AG04450 (cell line): ENCODE data around the gene RGPD8. TPM values are rescaled to one million over a fixed set of nuclear protein-coding genes. Genes with fewer than 3 reads are reported as not detected.

ENCODE experiments used
- CTCF ChIA-PET: fragments of 300-600, 350-600 bp; formaldehyde crosslinking; extraction: SDS; loops from one replicate; lab custom pipeline; 2022; ENCODE audit warnings: antibody characterized with exemption, inconsistent platforms; lab: Charles Lee
- POLR2A ChIA-PET: fragments of 350-600 bp; formaldehyde crosslinking; extraction: SDS; loops from one replicate; lab custom pipeline; 2021; ENCODE audit warnings: antibody characterized with exemption, inconsistent platforms; lab: Yijun Ruan, JAX
- DNase-seq: peaks from one replicate; pipeline ENCODE4 v3.0.0-alpha.2; 2011; ENCODE audit warnings: low read depth, low spot score
- H3K27ac ChIP-seq: one replicate; pipeline ENCODE4 v1.5.1; 2012; ENCODE audit warnings: low read depth, low read length, control low read depth
- H3K27me3 ChIP-seq: one replicate; pipeline ENCODE4 v1.6.0; 2012; ENCODE audit warnings: low read length; ENCODE audit not compliant: control insufficient read depth, insufficient read depth
- H3K4me3 ChIP-seq: 2 replicates; pipeline ENCODE4 v1.5.1; 2011; ENCODE audit warnings: mild to moderate bottlenecking, low read depth, low read length, control low read depth
- H3K9me3 ChIP-seq: 2 replicates; pipeline ENCODE4 v1.5.1; 2012; ENCODE audit warnings: low read length; ENCODE audit not compliant: control insufficient read depth, insufficient read depth
- polyA plus RNA-seq: library from polyadenylated mRNA; depleted of rRNA; stranded (reverse); fragments of >200 nt; gene quantifications from 2 replicates; pipeline ENCODE4 v1.2.3, GENCODE V29; 2011
- TF ChIP-seq, protein P1 (sequence below): IDR thresholded peaks from 2 replicates; pipeline ENCODE4 v1.5.1; 2011; ENCODE audit warnings: low read depth, low read length, control low read depth, inconsistent platforms

The RGPD8 gene
- polyA plus RNA-seq, 1 experiment, result 2.6 TPM

DNA sequence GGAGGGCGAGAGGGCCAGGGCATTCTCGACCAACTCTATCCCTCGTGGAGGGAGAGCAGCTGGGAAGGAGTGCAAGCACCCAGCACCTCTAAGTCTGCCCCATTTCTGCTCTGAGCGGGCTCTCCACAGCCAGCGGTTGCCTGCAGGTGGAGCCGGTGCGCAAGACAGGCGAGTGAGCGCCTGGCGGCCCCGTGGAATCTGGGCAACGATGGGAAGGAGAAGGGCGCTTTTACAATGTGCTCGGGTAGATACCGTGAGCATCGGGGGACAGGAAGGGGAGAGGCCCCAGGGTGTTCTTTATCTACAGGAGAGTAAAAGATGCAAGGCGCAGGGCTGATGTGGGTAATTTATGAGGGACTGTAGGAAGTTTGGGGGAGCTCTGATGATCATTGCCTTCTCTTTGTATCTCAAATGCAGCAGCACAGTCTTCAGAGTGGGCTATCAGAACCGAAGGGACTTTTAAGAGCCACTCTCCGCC is 47.6 kb upstream of the RGPD8 start:
- H3K4me3 ChIP-seq, result peak overlapping the region; percentile 88
- no peaks in the 10 kb centered on the region for H3K27me3 ChIP-seq
- H3K27ac ChIP-seq, result peak overlapping the region; percentile 47
- TF ChIP-seq, protein P1, sequence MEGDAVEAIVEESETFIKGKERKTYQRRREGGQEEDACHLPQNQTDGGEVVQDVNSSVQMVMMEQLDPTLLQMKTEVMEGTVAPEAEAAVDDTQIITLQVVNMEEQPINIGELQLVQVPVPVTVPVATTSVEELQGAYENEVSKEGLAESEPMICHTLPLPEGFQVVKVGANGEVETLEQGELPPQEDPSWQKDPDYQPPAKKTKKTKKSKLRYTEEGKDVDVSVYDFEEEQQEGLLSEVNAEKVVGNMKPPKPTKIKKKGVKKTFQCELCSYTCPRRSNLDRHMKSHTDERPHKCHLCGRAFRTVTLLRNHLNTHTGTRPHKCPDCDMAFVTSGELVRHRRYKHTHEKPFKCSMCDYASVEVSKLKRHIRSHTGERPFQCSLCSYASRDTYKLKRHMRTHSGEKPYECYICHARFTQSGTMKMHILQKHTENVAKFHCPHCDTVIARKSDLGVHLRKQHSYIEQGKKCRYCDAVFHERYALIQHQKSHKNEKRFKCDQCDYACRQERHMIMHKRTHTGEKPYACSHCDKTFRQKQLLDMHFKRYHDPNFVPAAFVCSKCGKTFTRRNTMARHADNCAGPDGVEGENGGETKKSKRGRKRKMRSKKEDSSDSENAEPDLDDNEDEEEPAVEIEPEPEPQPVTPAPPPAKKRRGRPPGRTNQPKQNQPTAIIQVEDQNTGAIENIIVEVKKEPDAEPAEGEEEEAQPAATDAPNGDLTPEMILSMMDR, result peak; percentile 84
- peak; percentile 46 for DNase-seq
- ChIA-PET POLR2A (interaction anchor here (0.6 kb wide), 1 partner anchor 36 kb away, joined by 3 read pairs; no protein-coding TSS in a partner anchor), CTCF (interaction anchor here (0.6 to 1.8 kb wide), 6 partner anchors 13 to 246 kb away, joined by 3 to 8 read pairs (median 5); no protein-coding TSS in a partner anchor)
- H3K9me3 ChIP-seq, result no peaks in the 10 kb centered on the region; the same call in 1 of the 2 replicates

DNA sequence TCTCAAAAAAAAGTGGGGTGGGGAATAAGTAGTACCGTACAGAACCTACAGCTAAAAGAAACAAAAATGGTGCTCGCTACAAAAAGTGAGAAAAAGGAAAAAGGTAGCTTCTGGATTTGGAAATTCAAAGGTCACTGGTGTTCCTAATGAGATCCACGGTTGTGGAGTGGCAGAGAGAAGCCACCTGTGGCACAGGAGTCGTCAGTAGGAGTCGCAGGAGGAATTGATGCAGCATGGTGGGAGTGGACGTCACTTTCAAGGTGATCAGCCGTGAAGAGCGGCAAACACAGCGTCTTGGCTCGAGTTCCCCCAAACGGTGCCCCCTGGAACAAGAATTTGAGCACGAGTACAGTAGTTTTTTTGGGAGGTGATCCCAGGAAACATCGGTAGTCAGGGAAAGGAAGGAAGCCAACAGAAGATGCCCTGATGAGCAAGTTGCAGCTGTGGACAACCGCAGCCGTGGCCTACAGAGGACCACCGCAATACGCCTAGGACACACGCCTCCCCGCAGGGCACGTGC is 47.1 kb upstream of the RGPD8 start:
- Histone ChIP-seq H3K9me3 (no peaks in the 10 kb centered on the region; the same call in 1 of the 2 replicates), H3K27me3 (no peaks in the 10 kb centered on the region), H3K27ac (peak overlapping the region; percentile 47), H3K4me3 (peak overlapping the region; percentile 88)
- TF ChIP-seq, protein P1, result no peak
- POLR2A ChIA-PET, result interaction anchor here (0.6 kb wide), 1 partner anchor 36 kb away, joined by 3 read pairs; no protein-coding TSS in a partner anchor
- CTCF ChIA-PET, result interaction anchor here (0.6 to 1.8 kb wide), 7 partner anchors 13 to 376 kb away, joined by 3 to 8 read pairs (median 4); no protein-coding TSS in a partner anchor
- no peak for DNase-seq

DNA sequence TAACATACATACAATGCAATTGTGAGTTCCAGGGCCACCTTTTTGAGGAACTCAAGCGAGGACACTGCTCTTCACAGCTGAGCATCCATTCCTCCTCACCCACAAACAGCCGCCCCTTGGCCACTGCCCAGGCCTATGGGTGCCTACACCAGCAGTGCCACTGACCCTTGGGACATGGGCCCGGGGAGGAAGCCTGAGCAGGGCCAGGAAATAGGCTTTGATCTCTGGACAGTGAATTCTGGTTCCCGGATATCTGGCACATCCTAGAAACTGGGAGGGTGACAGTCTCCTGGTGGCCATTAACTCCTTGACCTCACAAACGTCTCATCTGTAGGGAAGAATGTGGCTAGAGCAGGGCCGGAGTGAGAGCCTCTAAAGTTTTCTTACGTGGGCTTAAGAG is 43.0 kb upstream of the RGPD8 start:
- Histone ChIP-seq H3K4me3 (no peak overlapping the region), H3K27me3 (no peaks in the 10 kb centered on the region), H3K9me3 (no peaks in the 10 kb centered on the region), H3K27ac (no peak overlapping the region)
- TF ChIP-seq, protein P1, result no peak
- ChIA-PET CTCF (no interaction called here), POLR2A (no interaction called here)
- DNase-seq, result no peak

DNA sequence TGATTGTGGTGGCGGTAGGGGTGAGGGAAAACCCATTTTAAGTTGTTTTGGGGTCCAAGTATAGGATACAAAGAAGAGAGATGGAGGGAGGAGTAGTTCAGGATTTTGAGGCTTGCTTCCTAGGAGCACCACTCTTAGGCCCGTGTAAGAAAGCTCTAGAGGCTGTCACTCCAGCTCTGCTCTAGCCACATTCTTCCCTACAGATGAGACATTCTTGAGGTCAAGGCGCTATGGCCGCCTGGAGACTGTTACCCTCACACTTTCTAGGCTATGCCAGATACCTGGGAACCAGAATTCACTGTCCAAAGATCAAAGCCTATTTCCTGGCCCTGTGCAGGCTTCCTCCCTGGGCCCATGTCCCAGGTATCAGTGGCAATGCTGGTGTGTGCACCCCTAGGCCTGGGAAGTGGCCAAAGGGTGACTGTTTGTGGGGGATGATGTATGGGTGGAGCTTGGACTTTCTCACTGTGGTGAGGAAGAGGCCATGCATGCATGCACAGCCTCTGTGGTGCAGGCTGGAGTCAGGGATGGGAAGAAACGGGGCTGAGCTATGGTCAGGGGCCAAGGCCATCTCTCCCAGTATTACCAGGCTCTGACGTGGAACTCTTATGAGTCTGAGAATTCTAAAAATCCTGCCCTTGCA is 41.5 kb upstream of the RGPD8 start:
- POLR2A ChIA-PET, result no interaction called here
- Histone ChIP-seq H3K4me3 (no peak overlapping the region), H3K9me3 (no peaks in the 10 kb centered on the region), H3K27ac (no peak overlapping the region), H3K27me3 (no peaks in the 10 kb centered on the region)
- CTCF ChIA-PET, result interaction anchor here (1.1 kb wide), 1 partner anchor 466 kb away, joined by 5 read pairs; no protein-coding TSS in a partner anchor
- TF ChIP-seq, protein P1, result no peak
- DNase-seq, result no peak
